OCI-LY3 (cell line): Measurements from ENCODE around the gene TRMT61A.

Experiments
- H2AFZ ChIP-seq: fragments of 200-600, 300-600 bp; shearing (Covaris generic); 2 replicates; pipeline ENCODE4 v1.6.0; 2014; ENCODE audit warnings: antibody characterized with exemption, low read depth, low read length
- H3K27ac ChIP-seq: fragments of 200-600, 300-600 bp; sonication (generic); 2 replicates; pipeline ENCODE4 v1.5.1; 2014; ENCODE audit warnings: mild to moderate bottlenecking, low read length, moderate library complexity, mixed read lengths
- H3K27me3 ChIP-seq: fragments of 200-600, 300-600 bp; sonication (generic); 2 replicates; pipeline ENCODE4 v1.6.1; 2014; ENCODE audit warnings: low read depth, low read length, mixed read lengths
- H3K36me3 ChIP-seq: fragments of 200-600, 300-600 bp; sonication (generic); replicated peaks from 2 replicates; pipeline ENCODE3; 2014; ENCODE audit warnings: low read depth, low read length, mixed read lengths
- H3K4me1 ChIP-seq: fragments of 300-600, 200-600 bp; sonication (generic); 2 replicates; pipeline ENCODE4 v1.6.1; 2014; ENCODE audit warnings: low read length, mixed read lengths
- H3K4me2 ChIP-seq: fragments of 200-600, 300-600 bp; sonication (generic); 2 replicates; pipeline ENCODE4 v1.6.1; 2014; ENCODE audit warnings: low read length, mixed read lengths
- H3K4me3 ChIP-seq: fragments of 300-600, 200-600 bp; sonication (generic); 2 replicates; pipeline ENCODE4 v1.5.1; 2014; ENCODE audit warnings: antibody characterized with exemption, mild to moderate bottlenecking, low read length, moderate library complexity
- H3K79me2 ChIP-seq: fragments of 300-600, 200-600 bp; shearing (Covaris generic); 2 replicates; pipeline ENCODE4 v1.6.1; 2014; ENCODE audit warnings: mild to moderate bottlenecking, low read length, mixed read lengths
- H3K9ac ChIP-seq: fragments of 300-600, 200-600 bp; shearing (Covaris generic); 2 replicates; pipeline ENCODE4 v1.6.0; 2014; ENCODE audit warnings: mild to moderate bottlenecking, low read length, moderate library complexity
- H3K9me3 ChIP-seq: fragments of 200-600, 300-600 bp; shearing (Covaris generic); 2 replicates; pipeline ENCODE4 v1.6.1; 2014; ENCODE audit warnings: low read length, mixed read lengths; ENCODE audit not compliant: insufficient read depth
- H4K20me1 ChIP-seq: fragments of 200-600, 300-600 bp; sonication (generic); 2 replicates; pipeline ENCODE4 v1.6.1; 2016; ENCODE audit warnings: low read length, mixed read lengths; ENCODE audit not compliant: insufficient read depth
- CTCF ChIP-seq: fragments of 200-600, 300-600 bp; sonication (generic); IDR thresholded peaks from 2 replicates; pipeline ENCODE4 v1.5.1; 2014; ENCODE audit warnings: antibody characterized with exemption, low read length, low read depth
- EZH2phosphoT487 ChIP-seq: fragments of 200-600 bp; shearing (Covaris generic); IDR thresholded peaks from 2 replicates; pipeline ENCODE4 v1.6.1; 2018; ENCODE audit warnings: antibody characterized with exemption, mixed run types, low read depth

Gene TRMT61A

GRCh38 chr14:103543140-103543539, 14.1 kb downstream of the TRMT61A start:
- Histone ChIP-seq H4K20me1 (no peaks in the 10 kb centered on the region), H3K79me2 (no peaks in the 10 kb centered on the region), H3K4me3 (no peak overlapping the region), H3K27ac (no peak overlapping the region), H2AFZ (no peak overlapping the region), H3K4me2 (no peak overlapping the region), H3K9me3 (no peaks in the 10 kb centered on the region), H3K36me3 (no peaks in the 10 kb centered on the region), H3K4me1 (peaks cover 6% of the 10 kb centered on the region; the same call in 1 of the 2 replicates), H3K27me3 (0 out of 2 replicates have a peak, but pooled peaks cover 3% of the 10 kb centered on the region), H3K9ac (no peak overlapping the region)
- no peak for TF ChIP-seq CTCF
- no peak for TF ChIP-seq EZH2phosphoT487

GRCh38 chr14:103543721-103544387, 14.9 kb downstream of the TRMT61A start:
- 0 out of 2 replicates have a peak, but pooled peaks cover 3% of the 10 kb centered on the region for H3K27me3 ChIP-seq
- H3K27ac ChIP-seq, result no peak overlapping the region
- H3K9ac ChIP-seq, result no peak overlapping the region
- no peak for TF ChIP-seq EZH2phosphoT487
- TF ChIP-seq CTCF, result no peak
- peaks cover 6% of the 10 kb centered on the region; the same call in 1 of the 2 replicates for H3K4me1 ChIP-seq
- H3K9me3 ChIP-seq, result no peaks in the 10 kb centered on the region
- H2AFZ ChIP-seq, result no peak overlapping the region
- H3K4me3 ChIP-seq, result no peak overlapping the region
- H3K79me2 ChIP-seq, result no peaks in the 10 kb centered on the region
- H4K20me1 ChIP-seq, result no peaks in the 10 kb centered on the region
- no peaks in the 10 kb centered on the region for H3K36me3 ChIP-seq
- H3K4me2 ChIP-seq, result no peak overlapping the region

- peaks cover 6% of the 10 kb centered on the region; the same call in 1 of the 2 replicates for H3K4me1 ChIP-seq
- H3K27me3 ChIP-seq, result 0 out of 2 replicates have a peak, but pooled peaks cover 3% of the 10 kb centered on the region
- no peak for TF ChIP-seq CTCF
- TF ChIP-seq EZH2phosphoT487, result no peak
- no peaks in the 10 kb centered on the region for H3K36me3 ChIP-seq
- H2AFZ ChIP-seq, result no peak overlapping the region
- H4K20me1 ChIP-seq, result no peaks in the 10 kb centered on the region
- no peak overlapping the region for H3K4me3 ChIP-seq
- no peak overlapping the region for H3K27ac ChIP-seq
- no peak overlapping the region for H3K9ac ChIP-seq
- H3K4me2 ChIP-seq, result no peak overlapping the region
- H3K9me3 ChIP-seq, result no peaks in the 10 kb centered on the region
- H3K79me2 ChIP-seq, result no peaks in the 10 kb centered on the region
Measured at GRCh38 chr14:103544388-103545218, 15.6 kb downstream of the TRMT61A start.
